Peyer's patch (tissue), 4 donors: ENCODE results near the gene ZEB1.

Experiments
- POLR2A ChIP-seq, 2 donors: fragments of 450-650 bp; IDR thresholded peaks; one replicate each; pipeline ENCODE4 v1.5.1; 2017; ENCODE audit warnings: antibody characterized with exemption in 2 of 2, mild to moderate bottlenecking in 2 of 2, moderate library complexity in 2 of 2
- TF ChIP-seq, protein P1 (sequence below), 6 experiments: fragments of 450-650 bp in 4 of 6; fragments of 200-600 bp in 2 of 6; sonication (generic) in 1 of 6; IDR thresholded peaks; one replicate each; pipeline ENCODE4 v1.5.1; 2017 to 2019; ENCODE audit warnings: antibody characterized with exemption in 6 of 6, mild to moderate bottlenecking in 3 of 6, moderate library complexity in 1 of 6

DNA sequence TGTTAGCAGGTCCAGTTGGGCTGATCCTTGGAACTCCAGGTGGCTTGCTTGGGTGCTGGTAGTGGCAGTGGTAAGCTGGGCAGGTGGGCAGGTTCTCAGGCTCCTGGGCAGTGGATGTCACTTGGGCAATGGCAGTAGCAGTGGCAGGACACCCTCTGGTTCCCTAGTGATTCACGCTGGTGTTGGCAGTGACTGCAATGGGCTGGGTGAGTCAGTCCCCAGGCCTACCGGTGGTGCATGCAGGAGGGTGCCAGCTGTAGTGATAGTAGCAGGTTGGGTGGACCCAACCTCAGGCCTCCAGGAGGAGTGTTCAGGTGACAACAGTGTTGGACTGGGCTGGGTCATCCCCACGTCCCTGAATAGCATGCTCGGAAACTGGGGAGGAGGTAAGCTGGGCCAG, 189.2 kb downstream of the ZEB1 start:
- no peak for TF ChIP-seq POLR2A (IDR thresholded peaks at IDR 0.05)
- TF ChIP-seq, protein P1, sequence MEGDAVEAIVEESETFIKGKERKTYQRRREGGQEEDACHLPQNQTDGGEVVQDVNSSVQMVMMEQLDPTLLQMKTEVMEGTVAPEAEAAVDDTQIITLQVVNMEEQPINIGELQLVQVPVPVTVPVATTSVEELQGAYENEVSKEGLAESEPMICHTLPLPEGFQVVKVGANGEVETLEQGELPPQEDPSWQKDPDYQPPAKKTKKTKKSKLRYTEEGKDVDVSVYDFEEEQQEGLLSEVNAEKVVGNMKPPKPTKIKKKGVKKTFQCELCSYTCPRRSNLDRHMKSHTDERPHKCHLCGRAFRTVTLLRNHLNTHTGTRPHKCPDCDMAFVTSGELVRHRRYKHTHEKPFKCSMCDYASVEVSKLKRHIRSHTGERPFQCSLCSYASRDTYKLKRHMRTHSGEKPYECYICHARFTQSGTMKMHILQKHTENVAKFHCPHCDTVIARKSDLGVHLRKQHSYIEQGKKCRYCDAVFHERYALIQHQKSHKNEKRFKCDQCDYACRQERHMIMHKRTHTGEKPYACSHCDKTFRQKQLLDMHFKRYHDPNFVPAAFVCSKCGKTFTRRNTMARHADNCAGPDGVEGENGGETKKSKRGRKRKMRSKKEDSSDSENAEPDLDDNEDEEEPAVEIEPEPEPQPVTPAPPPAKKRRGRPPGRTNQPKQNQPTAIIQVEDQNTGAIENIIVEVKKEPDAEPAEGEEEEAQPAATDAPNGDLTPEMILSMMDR (IDR thresholded peaks at IDR 0.05): no peak
